ENCODE data around the gene UNC93A.
"Not testable (repeated sequence)": the region's sequence is repeated elsewhere in the genome, so short reads cannot be mapped to it uniquely, and the experiment has no call there.

UNC93A gene

GRCh38 chr6:167311286-167311685 is 20.2 kb downstream of the UNC93A start:
- ChIA-PET POLR2A (ENCODE audit: low non-redundant PET) (no interaction called here), CTCF (no interaction called here)
- H3K27ac ChIP-seq: no peak overlapping the region
- no peak for DNase-seq (ENCODE audit: low spot score)
- TF ChIP-seq CTCF (conservative IDR thresholded peaks at IDR 0.05; ENCODE audit: low read depth): no peak

- CTCF ChIA-PET; H3K27ac ChIP-seq; POLR2A ChIA-PET (ENCODE audit: low non-redundant PET); DNase-seq (ENCODE audit: low spot score): not testable (repeated sequence)
Observed at GRCh38 chr6:167311691-167312090, 20.6 kb downstream of the UNC93A start.

GRCh38 chr6:167314180-167314821 is 23.2 kb downstream of the UNC93A start:
- TF ChIP-seq CTCF (conservative IDR thresholded peaks at IDR 0.05; ENCODE audit: low read depth): no peak
- POLR2A ChIA-PET (ENCODE audit: low non-redundant PET): no interaction called here
- DNase-seq (ENCODE audit: low spot score): no peak
- CTCF ChIA-PET: no interaction called here
- no peak overlapping the region for H3K27ac ChIP-seq

- no peak overlapping the region for H3K27ac ChIP-seq
- DNase-seq (ENCODE audit: low spot score): no peak
- POLR2A ChIA-PET (ENCODE audit: low non-redundant PET): no interaction called here
- TF ChIP-seq CTCF (conservative IDR thresholded peaks at IDR 0.05; ENCODE audit: low read depth): no peak
- CTCF ChIA-PET: no interaction called here
Observed at GRCh38 chr6:167317172-167317571, 26.1 kb downstream of the UNC93A start.

- POLR2A ChIA-PET (ENCODE audit: low non-redundant PET); CTCF ChIA-PET; DNase-seq (ENCODE audit: low spot score); H3K27ac ChIP-seq: not testable (repeated sequence)
Observed at GRCh38 chr6:167318354-167318753, 27.2 kb downstream of the UNC93A start.

GRCh38 chr6:167318856-167319255 is 27.7 kb downstream of the UNC93A start:
- H3K27ac ChIP-seq; DNase-seq (ENCODE audit: low spot score); POLR2A ChIA-PET (ENCODE audit: low non-redundant PET); CTCF ChIA-PET: not testable (repeated sequence)

- POLR2A ChIA-PET (ENCODE audit: low non-redundant PET); H3K27ac ChIP-seq; DNase-seq (ENCODE audit: low spot score); CTCF ChIA-PET: not testable (repeated sequence)
Observed at GRCh38 chr6:167319856-167320753, 29.0 kb downstream of the UNC93A start.

- DNase-seq (ENCODE audit: low spot score); POLR2A ChIA-PET (ENCODE audit: low non-redundant PET); CTCF ChIA-PET; H3K27ac ChIP-seq: not testable (repeated sequence)
Observed at GRCh38 chr6:167320754-167321056, 29.6 kb downstream of the UNC93A start.

GRCh38 chr6:167321185-167321584 is 30.1 kb downstream of the UNC93A start:
- POLR2A ChIA-PET (ENCODE audit: low non-redundant PET); DNase-seq (ENCODE audit: low spot score); CTCF ChIA-PET; H3K27ac ChIP-seq: not testable (repeated sequence)

- no peak overlapping the region for H3K27ac ChIP-seq
- no peak for TF ChIP-seq CTCF (conservative IDR thresholded peaks at IDR 0.05; ENCODE audit: low read depth)
- ChIA-PET CTCF (interaction anchor here (1.0 kb wide), 1 partner anchor 28 kb away, joined by 4 read pairs; no protein-coding TSS in a partner anchor), POLR2A (ENCODE audit: low non-redundant PET) (no interaction called here)
- no peak for DNase-seq (ENCODE audit: low spot score)
Observed at GRCh38 chr6:167323111-167323510, 32.0 kb downstream of the UNC93A start.

Data from RWPE1 (cell line).